ENCODE data around the gene PDE4D.

The PDE4D gene

GRCh38 chr5:59893429-59894227 lies at the start of gene PDE4D:
Gene PDE4D (minus strand): TSS chr5:59893726.
- DNase-seq: no peak

DNA sequence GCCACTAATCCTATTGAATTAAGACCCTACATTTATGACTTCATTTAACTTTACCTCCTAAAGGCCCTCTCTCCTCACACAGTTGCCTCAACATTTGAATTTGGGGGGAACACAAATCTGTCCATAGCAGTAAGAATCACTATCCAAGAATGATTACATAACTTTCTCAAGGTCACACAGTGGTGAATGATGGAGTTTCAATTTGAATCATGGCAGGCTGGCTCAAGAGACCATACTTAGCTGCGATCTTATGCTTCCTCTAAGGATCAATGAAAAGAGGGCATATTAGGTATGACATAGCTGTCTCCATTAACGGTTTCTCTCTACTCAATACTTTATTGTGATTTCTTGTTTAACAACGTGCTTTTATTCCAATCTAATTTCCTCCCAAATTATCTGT lies 44.1 kb upstream of the PDE4D start:
- no peak for DNase-seq

GRCh38 chr5:59923465-59923864 lies 29.9 kb upstream of the PDE4D start:
- DNase-seq: no peak

DNA sequence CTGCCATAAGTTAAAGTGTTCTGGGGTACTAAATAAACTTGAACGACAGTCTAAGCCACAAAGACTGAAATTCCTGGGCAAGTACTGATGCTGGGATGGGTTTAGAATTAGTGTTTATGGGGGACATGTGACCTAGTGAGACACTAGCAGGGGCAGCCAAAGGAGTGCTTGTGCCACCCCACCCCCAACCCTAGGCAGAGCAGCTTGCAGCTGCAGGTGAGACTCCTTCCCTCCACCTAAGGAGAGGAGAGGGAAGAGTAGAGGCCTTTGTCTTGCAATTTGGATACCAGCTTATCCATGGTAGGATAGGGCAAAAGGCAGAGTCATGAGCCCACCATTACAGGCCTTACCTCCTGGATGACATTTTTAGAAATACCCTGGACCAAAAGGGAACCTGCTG lies 28.7 kb upstream of the PDE4D start:
- no peak for DNase-seq

GRCh38 chr5:59921816-59922215 lies 28.3 kb upstream of the PDE4D start:
- no peak for DNase-seq

DNA sequence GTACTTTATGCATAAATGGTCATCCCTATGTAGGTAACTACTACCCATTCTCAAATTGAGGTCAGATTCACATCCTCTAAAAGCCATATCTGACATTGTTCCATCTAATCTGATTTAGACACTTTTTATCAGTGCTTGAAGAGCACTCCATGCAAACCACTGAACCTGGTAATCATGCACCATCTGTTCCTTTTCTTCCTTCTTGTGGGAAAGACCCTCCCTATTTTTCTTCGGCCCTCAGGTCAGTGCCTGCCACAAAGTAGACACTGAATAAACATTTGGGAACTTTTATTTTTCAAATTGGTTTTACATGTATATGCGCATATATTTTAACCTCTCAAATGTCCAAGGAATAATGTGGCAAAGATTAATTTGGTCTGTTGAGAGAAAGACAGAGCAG lies 26.0 kb upstream of the PDE4D start:
- DNase-seq: no peak

DNA sequence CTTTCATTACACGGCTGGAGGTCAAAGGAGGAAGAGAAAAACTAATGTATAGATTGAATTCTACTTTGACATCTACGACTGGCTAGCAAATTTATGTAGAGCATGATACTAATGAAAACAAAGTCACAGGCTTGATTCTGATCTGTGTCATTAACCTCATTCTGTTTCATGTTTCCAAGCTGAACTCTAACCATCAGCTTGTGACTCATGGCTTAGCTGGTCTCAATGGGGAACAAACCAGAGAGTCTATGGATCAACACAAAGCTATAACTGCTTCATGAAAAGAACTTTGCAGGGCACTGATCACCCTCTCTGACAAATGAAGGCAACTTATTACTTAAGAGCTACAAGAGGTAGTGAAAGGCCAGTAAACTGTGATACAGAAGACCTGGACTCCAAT lies 23.6 kb upstream of the PDE4D start:
- no peak for DNase-seq

- no peak for DNase-seq
Observed at GRCh38 chr5:59905188-59905587, 11.7 kb upstream of the PDE4D start.

DNA sequence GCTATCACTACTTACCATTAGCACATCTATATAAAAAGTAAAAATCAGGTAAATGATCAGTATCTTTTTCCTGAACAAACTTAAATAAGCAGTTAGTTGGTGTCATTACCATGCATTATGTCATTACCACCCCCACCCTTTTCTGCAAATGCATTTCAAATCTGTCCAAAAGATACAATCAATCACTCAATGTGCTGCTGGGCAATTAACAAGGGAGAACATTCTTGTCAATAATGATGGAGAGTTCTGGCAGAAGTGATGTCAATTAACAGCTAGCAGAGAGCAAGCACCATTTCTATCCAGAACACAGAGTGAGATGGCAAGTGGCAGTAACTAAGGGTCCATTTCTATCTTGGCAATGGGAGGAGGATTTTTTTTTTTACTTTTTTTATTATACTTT lies 3.5 kb upstream of the PDE4D start:
- DNase-seq: no peak

DNA sequence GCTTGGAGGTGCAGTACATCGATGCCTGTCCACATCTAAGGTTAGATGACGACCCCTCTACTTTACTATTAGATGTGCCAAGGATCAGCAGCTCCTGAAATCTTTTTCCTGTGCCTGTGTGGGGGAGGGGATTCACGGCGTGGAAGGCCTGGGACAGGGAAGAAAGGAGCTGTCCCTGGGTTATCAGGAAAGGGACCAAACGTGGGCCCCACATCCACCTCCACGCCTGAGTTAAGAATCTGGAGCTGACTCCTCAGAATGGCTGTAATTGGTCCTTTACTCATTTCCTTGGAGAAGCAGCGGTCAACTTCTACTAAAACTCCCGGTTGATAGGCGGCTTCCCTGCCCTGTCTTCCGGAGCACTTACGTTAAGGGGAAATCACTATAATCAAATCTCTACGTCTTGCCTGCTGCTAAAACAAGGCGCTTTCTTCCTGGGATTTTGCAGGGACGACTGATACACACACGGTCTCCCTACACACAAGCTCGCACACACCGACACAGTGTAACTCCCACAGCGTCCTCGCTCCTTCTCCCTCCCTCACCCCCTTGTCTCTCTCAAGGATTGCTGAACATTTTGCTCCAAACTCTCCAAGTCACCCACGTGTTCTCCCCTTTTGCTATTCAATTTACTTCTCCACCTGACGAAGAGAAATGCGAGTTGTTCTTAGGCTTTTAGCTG lies 1.4 kb downstream of the PDE4D start:
- no peak for DNase-seq

GRCh38 chr5:59887274-59887673 lies 6.3 kb downstream of the PDE4D start:
- no peak for DNase-seq

GRCh38 chr5:59874675-59875074 lies 18.9 kb downstream of the PDE4D start:
- no peak for DNase-seq

DNA sequence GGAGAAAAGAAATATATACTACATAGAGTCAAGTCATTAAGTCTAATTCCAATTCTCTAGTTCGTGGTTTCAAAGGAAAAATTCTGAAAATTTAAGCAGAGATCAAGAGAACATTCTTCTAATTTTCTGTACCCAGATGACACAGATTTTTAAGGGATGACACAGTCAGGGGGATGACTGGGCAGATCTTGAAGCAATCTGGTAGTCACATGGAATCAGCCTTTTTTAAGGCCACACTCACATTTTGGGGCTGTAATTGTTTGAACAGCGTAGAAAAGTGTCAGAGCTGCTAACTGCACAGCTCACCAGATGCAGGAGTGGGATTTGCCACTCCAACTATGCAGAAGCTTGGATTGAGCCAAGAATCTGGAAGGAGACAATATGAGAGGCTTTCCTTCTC lies 20.4 kb downstream of the PDE4D start:
- no peak for DNase-seq

DNA sequence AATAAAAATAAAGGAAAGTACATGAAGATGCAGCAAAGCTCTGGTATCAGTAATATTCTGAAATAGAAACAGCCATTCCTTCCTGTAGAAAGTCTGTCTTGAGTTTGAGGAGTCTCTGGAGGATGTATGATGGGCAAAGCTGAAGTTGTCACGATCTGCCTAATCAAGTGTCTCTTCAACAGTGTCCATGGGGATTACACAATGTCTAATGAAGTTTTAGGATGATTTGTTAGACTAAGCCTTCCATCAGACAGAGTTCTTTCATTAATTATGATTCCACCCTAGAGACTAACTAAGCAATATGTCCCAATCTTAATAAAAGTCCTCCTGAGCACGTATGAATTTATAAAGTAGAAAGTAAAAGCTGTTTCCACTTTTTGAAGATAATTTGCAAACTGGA lies 26.9 kb downstream of the PDE4D start:
- DNase-seq: no peak

DNA sequence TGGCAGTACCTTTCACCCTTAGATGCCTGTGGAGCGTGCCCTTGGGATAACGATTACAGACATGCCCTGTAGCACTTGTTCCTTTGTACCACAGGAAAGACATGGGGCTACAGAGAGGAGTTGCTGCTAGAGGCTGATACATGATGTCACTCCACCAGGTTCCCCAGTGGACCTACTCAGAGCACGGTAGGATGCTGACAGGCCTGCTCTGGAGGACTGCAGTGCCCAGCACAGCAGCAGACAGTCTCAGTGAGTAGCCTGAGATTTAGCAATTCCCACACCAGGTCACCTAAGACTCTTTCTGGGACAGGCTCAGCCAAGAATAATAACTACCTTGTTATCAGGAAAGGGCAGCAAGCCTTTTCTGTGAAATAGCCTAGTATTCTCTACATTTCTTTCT lies 28.8 kb downstream of the PDE4D start:
- DNase-seq: no peak

GRCh38 chr5:59863777-59864176 lies 29.7 kb downstream of the PDE4D start:
- DNase-seq: no peak

DNA sequence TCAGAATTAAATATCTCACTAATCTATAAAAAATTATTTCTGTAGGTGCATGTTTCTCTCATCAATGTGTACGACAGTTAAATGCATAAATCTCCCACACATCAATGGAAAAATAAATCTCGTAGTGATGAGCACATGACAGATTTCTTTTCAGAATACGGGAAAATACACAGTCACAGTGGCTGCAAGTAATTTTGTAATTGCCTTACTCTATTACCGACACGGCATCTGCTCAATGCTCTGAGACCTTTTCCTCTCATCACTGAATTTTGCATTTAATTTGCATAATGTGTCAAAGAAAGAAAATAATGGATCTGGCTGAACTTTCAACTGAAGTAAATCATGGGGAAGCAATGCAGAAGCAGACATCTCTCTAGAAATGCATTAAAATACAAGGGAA lies 37.2 kb downstream of the PDE4D start:
- DNase-seq: no peak

- no peak for DNase-seq
Observed at GRCh38 chr5:59850766-59851165, 42.8 kb downstream of the PDE4D start.

- no peak for DNase-seq
Observed at GRCh38 chr5:59847586-59847985, 45.9 kb downstream of the PDE4D start.

DNA sequence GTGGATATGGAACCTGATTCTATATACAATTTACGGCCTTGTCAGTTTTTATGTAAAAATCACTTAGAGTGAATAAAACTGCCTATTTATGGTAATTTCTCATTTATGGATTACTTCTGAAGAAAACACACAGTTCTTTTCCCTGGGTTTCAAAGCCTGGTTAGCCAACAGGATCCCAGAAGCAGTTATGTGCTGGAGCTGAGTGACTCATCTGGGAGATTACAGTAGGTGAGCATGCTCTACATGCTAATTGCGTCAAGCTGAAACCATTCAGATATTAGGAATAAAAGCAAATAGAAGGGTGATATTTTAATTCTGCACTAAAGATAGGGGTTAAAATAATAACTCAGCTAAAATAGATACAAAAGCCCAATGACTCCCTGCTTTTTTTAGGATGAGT lies 47.8 kb downstream of the PDE4D start:
- no peak for DNase-seq

GRCh38 chr5:59843511-59844213 lies 49.9 kb downstream of the PDE4D start:
- no peak for DNase-seq

- no peak for DNase-seq
Observed at GRCh38 chr5:59842999-59843398, 50.5 kb downstream of the PDE4D start.

DNA sequence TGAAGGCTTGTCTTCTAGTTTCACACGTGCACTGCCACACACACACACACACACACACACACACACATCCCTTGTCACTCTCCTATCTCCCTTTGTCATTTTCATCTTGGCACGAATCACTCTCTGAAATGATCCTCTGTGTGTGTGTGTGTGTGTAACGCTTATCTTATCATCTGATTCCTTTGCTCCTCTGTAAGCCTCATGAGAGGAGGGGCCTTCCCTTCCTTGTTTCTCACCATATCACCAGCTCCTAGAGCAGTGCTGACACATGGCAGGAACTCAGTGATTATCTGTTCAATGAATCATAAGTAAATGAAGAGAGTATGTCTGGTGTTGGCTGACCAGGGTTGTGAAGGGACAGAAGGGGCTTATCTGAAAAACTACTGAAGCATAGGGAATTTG lies 53.3 kb downstream of the PDE4D start:
- DNase-seq: no peak

DNA sequence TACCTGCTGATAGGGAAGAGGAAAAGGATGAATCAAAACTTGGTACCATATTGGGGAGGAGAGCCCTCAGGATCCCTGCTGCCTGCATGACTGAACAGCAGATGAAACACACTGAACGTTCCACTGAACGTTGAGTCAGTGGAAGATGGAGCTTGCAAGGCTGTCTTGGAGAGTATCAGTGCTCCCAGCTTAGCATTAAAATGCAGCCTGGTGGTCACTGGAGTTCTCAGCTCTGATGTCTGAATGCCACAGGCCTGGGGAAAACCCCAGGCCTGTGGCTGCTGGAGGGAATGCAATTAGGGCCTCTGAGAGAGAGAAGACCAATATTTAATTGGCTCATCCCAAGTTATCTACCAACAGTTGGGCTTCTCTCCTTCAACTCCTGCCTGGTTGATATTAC lies 54.5 kb downstream of the PDE4D start:
- no peak for DNase-seq
